NCI-H187 (cell line): ENCODE measurements around the gene MIPEP.

Source experiments
- DNase-seq, 2 experiments: peaks; one replicate each; lab custom pipeline; 2025; lab: John Stamatoyannopoulos, UW

MIPEP gene

DNA sequence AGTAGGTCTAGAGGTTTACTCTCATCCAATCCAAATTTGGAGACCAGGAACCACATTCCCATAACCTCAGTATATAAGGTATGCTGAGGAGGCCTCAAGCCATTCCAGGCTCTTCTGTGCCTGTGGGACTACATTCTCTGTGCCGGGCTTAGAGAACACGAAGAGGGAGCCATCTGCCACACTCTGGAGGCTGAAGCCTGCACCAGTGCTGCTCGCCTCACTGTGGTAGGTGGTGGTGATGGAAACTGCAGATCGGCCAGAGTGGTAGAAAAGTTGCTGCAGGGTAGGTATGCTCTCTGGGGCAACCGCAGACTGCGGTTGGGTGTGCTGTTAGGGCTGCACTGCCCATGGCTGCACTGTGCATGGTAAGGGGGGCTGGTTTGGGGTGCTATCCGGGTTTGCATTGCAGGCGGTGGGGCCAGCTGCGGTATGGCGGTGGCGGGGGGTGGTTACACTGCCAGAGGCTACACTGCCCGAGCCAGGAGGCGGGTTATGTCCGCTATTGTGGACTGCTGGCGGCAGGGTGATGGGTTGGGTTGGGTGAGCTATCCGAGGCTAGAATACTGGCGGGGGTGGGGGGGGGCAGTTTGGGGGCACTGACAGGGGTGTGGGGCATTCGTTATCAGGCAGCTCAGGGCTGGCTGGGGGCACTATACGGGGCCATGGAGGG is 174.0 kb downstream of the MIPEP start:
- DNase-seq, result no peak

DNA sequence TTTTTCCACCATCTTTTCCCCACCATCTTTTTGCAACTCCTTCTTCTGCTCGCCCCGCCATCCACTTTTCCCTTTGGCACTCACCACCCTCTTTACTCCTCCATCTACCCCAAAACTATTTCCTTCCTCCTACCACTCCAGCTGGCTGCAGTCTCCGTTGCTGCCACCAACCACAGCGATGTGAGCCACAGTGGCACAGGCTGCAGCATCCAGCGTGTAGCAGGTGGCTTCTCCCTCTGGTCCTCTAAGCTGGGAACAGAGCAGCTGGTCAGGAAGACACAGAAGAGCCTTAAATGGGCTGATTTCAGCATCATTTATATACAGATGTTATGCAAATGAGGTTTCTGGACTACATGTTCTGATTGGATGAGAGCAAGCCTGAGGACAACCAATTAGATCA is 174.5 kb downstream of the MIPEP start:
- DNase-seq, result no peak

DNA sequence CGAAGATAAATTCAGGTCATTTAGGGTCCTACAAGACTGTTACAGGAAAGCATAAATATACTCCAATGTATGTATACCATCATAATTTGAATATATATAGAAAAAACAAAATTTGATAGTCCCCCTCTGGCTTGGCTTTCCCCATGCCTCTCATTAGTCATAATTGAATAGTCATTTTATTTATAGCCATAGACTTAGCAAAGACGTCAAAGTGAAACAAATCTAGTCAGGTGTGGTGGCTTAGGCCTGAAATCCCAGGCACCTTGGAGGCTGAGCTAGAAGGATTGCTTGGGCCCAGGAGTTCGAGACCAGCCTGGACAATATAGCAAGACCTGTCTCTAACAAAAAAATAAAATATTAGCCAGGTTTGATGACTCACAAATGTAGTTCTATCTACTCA is 177.8 kb downstream of the MIPEP start:
- DNase-seq, result no peak

DNA sequence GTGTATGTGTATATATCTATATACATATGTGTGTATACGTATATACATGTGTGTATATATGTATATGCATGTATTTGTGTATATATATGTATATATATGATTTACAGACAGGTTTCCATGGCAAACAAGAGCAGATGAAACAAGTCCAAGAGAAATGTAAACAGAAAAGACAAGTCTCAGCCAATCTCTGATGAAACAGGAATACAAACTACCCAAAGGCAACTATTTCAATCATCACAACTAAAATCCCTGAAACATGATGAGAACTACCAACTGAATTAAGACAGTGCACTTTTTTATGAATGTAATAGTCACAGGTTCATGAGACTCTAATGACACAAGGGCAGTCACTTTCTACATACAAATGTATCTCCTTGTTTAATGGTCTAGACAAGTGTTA is 178.8 kb downstream of the MIPEP start:
- no peak for DNase-seq

DNA sequence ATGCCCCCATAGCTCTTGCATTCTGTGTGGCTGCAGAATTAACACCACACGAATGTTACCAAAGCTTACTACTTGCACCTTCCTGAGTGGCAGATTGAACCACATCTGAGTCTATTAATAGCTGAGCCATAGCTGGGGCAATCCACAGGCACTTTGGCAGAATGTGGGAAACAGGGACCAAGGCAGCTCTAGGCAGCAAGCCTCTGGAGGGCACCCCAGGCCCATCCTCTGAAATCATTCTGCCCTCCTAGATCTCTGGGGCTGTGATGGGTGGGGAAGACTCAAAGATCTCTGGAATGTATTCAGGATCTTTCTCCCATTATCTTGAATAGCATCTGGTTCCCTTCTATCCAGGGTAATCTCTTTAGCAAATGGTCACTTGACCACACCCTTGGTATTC is 179.7 kb downstream of the MIPEP start:
- DNase-seq, result no peak

DNA sequence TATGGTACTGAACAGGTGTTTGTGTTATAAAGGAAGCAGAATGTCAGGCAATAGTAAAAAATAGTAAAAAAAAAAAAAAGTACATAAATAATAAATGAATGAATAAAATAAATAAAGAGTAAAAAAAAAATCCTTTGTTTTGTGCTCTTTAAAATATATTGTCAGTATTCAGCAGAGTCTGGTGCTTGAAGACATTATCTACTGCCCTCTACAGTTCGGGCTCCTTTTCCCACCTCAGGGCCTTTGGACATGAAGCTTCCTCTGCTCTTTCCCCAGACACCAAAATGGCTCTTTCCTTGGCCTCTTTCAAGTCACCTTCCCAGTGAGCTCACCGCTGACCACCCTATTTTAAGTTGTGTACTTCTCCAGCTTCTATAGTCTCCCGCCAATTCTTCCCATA is 181.5 kb downstream of the MIPEP start:
- DNase-seq, result no peak

DNA sequence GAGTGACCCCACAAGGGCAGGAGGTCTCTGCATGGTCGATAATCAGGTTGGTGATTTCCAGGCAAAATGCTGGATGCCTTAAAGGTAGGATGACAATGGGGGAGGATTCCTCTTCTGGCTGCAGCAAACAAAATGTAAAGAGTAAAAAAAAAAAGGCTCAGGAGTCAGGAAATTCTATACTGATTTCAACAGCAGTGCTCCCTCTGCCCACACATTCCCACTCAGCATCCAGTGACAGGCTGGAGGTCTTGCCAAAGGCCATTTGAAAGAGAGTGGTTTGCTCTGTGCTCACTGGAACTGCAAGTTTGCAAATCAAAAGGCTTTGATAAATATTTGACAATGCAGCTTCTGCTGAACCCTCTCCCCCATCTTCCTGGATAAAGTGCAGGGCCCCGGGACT is 183.6 kb downstream of the MIPEP start:
- no peak for DNase-seq

DNA sequence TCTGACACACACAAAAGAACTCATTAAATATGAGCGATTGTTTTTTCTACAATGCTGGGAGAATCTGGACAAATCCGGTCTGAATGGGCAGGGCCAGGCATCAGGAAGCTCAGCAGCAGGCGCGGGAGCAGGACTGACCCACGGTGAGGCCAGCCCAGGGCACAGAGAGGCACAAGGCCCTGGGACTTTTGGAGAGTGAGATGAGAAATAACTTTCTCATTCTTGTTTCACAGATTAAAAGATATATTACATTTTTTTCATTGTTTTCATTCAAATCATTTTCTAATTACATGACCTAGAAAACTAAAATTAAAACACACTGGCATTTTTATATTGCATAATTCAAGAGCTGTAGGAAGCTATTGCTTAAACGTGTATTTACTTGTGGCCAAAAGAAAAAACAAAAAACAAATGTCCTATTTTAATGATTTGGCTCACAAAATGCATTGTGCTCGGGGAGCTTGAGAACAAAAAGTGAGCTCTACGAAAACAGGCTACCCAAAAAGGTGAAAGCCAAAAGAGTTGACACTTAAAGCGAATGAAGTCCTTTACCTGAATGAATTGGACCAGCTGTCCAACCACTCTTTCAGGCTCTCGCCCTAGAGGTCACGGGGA is 185.8 kb downstream of the MIPEP start:
- no peak for DNase-seq

DNA sequence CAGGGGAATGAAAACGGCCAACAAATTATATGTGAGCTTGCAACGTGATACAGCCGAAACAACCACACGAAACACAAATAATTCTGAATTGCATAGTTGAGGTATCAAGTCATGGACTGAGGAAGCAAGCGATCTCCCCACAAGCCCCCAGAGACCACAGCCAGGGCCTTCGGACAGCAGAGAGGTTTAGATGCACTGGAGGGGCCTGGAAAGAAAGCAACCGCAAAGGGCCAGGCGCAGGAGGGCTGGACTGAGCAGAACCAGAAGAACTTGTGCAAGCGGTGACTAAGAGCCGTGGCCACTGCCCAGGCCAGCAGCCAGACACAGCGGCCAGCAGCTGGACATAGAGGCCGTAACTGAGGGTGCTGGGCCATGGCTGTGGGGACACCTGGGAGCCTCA is 187.6 kb downstream of the MIPEP start:
- no peak for DNase-seq

DNA sequence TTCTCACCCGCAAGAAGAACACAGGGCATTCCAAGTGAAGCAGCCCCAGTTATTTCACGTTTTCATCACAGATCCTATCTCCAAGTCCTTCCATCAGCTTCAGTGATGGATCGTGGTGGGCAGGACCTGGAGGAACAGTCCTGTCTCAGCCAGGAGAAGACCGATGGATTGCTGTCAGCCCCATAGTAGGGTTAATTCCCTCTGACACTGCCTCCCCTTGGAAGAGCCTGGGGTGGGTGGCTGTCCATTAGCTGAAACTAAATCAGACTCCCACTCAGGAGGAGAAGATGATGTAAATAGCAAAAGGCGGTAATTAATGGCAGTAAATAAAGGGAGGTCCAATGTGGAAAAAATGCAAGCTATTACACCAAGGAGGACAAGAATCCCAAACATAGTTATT is 188.0 kb downstream of the MIPEP start:
- DNase-seq, result no peak

DNA sequence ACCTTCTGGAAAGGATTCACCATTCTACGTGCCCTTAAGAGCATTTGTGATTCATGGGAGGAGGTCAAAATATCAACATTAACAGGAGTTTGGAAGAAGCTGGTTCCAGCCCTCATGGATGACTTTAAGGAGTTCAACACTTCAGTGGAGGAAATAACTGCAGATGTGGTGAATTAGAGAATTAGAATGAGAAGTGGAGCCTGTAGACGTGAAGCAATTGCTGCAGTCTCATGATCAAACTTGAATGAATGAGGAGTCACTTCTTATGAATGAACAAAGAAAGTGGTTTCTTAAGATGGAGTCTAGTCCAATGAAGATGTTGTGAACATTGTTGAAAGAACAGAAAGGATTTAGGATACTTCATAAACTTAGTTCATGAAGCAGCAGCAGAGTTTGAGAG is 189.9 kb downstream of the MIPEP start:
- no peak for DNase-seq

DNA sequence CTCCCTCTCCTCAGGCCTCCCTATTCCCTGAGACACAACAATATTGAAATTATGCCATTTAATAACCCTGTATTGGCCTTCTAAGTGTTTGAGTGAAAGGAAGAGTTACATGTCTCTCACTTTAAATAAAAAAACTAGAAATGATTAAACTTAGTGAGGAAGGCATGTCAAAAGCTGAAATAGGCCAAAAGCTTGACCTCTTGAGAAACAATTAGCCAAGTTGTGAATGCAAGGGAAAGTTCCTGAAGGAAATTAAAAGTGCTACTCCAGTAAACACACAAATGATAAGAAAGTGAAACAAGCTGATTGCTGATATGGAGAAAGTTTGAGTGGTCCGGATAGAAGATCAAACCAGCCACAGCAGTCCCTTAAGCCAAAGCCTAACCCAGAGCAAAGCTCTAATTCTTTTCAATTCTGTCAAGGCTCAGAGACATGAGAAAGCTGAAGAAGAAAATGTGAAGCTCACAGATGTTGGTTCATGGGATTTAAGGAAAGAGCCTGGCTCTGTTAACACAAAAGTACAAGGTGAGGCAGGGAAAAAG is 191.4 kb downstream of the MIPEP start:
- no peak for DNase-seq

DNA sequence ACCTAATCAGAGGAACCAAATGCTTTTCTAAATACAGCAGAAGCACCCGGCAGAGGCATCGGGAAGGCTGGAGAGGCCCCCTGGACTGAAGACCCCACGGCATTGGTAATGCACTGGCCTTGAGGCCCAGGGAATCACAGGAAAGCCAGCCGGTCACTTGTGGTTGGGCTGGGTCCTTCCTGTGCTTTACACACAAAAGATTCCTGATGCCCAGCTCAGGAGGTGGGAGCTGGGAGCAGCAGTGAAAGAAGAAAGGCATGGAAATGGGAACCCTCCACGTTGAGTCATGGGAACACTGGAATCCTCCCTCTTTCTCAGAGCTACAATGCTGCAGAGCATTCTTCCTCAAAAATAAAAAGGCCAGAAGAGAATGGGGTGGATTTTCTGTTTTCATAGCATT is 192.6 kb downstream of the MIPEP start:
- no peak for DNase-seq

DNA sequence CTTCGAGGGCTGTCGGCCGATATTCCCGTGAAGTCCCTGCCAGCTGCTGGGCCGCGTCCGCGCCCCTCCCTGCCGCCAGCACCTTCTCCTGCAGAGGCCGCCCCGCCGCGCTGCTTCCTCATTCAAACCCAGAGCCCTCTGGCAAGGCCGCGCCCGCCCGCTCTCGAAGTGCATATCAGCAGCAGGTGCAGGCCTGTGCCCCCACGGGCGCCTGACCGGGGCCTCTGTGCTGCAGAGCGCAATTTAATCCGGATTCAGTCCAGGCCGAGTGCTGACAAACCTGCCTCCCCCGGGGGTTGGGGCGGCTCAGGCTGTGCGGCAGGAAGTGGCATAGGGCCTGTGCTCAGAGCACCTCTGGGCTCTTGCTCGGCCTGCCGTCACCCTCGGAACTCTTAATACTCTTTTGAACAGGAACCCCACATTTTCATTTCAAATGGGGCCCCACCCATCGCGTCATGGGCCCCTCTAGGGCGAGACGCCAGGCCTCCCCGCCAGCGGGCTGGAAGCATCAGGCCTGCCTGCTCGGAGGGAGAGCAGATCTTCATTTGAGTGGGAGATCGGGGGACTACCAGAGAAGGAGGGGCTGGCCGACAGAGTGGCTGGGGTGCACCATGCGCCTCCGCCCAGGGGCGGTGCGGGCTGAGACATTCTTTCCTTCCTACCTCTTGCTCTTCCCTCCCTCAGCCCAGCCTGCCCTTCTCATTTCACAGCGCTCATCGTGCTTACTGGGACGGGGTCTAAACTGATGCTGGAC is 193.3 kb downstream of the MIPEP start:
- DNase-seq, result peak in 1 of 2 experiments; percentile 1

DNA sequence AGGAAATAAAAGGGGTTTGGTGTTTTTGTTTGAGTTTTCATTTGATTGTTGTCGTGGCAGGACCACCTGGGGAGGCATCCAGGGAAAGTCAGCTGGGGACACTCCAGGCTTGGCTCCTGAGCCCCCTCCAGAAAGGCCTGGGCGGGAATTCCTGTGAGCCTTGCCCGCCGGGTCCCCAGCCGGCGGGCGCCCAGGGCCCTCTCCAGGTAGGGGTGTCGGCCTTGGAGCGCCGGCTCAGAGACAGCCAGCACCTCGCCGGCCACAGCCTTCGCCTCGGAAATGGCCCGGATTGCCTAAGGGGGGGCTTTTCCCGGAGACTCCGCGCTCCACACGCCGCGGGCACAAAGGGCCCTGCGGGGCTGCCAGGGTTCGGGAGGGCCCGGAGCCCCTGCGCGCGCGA is 194.0 kb downstream of the MIPEP start:
- no peak for DNase-seq

DNA sequence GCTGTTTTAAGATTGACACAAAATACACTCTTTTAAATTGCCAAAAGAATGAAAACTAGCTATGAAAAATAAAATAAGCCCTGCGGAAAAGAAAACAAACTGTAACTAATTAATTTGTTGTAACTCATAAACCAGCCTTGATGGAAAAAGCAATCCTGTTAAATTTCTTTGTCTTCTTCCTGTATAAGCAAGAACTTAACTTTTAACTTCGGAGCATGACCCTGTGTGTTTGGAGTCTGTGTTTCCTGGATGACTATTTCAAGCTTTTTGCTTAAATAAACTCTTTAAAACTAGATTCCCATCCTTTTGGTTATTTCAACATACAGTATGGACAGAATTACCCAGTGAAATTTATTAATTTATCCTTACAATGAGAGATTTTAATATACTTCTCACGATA is 196.4 kb downstream of the MIPEP start:
- no peak for DNase-seq

DNA sequence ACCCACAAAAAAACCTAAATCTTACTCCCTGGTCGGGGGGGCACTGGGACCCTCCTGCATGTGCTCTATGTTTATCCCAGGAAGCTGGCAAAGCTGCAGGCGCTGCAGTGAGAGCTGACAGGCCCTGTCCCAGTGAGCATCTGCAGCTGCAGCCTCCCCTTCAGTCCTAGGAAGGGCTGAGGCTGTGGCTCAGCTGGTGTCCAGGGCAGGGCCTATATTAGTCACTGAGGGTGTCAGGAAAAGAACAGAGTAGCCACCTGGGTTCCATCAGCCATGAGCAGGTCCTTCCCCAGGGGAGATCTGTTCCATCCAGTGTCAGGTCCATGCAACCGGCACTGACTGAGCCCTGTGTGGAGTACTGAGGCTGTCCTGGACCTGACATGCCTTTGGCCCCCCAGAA is 198.5 kb downstream of the MIPEP start:
- no peak for DNase-seq

DNA sequence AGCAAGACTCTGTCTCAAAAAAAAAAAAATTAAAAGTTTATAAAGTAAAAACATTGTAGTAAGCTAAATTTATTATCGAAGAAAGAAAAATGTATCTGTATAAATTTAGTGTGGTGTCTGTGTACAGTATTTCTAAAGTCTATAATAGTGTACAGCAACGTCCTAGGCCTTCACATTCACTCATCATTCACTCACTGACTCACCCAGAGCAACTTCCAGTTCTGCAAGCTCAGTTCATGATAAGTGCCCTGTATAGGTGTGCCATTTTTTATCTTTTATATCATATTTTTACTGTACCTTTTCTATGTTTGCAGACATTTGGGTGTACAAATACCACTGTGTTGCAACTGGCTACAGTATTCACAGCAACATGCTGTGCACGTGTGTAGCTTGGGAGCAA is 200.9 kb downstream of the MIPEP start:
- DNase-seq, result no peak

DNA sequence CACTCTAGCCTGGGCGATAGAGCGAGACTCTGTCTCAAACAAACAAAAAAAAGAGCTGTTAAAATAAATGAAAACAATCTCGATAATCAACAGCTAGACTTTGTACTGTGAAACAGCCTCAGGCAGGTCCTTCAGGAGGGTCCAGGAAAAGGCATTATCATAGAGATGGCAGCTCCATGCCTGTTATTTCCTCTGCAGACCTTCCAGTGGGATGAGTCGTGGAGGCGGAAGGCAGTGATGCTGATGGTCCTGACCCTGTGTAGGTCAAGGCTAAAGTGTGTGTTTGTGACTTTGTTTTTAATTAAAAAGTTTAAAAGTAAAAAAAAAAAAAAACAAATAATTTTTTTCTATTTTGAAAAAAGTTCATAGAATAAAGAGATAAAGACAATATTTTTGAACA is 201.6 kb downstream of the MIPEP start:
- no peak for DNase-seq

DNA sequence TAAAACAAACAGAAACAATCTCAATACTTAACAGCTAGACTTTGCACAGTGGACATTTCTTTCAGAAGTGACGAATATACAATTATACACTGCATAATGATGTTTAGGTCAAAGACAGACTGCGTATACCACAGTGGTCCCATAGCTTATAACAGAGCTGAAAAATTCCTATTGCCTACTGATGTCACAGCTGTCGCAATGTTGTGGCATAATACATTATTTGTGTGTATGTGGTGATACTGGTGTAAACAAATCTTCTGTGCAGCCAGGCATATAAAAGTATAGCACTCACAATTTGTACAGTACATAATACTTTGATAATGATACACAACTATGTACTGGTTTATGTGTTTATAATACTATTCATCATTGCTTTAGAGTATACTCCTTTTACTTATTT is 202.3 kb downstream of the MIPEP start:
- no peak for DNase-seq

DNA sequence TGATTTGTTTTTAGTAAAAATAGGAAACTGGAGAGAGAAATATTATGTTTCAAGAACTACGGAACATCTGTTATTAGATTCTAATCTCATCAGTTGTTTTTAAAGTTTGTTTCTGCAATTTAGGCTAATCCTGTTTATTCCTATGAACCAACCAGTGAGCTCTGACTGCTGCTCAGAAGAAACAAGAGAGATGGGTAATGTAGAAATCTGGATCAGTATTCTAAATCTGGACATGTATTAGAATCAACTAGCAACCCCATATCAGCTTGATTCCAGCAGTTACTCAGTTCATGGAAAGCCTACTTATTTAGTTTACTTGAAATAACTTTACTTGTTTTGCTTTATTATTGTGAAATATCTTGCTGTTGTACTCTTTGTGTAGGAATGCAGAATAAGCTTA is 203.8 kb downstream of the MIPEP start:
- no peak for DNase-seq

DNA sequence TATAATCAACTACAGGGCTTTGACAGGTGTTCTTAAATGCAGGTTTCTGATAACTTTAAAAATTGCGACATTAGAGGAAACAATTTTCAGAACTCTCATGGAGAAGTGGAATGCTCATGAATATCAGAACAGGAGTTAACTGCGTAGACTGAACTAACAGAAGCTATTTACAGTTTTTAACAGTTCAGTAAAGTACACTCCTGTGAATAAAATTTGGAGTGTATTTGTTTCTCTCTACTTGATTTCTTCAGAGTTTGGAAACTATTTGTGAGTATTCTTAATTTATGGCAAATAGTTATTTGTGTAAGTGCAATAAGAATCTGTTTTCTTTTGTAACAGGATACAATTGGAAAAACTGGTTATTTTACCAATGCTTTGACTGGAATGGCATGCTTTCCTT is 204.6 kb downstream of the MIPEP start:
- DNase-seq, result no peak

DNA sequence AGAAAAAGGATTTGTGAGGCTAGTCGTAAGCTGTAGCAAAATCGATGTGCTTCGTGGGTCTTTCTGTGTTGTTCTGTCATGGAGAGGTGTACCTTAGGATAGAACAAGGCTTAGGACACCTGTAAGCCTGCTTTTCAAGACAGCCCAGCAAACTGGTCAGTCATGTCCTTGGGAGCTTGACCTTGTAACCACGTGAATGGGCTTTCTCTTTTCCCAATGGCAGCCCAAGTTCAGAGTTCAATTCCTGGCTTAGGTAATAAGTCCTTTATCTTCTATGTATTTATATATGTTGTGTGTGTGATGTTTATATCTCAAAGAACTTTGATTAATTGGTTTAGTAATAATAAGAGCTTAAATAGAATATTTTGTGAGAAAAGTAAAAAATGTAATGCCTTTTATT is 206.1 kb downstream of the MIPEP start:
- DNase-seq, result no peak
